Fibroblast of the conjunctiva (primary cell): Measurements from ENCODE around the gene SF1.
"Not testable (repeated sequence)": the region's sequence is repeated elsewhere in the genome, so short reads cannot be mapped to it uniquely, and the experiment has no call there.

Source experiments
- DNase-seq: peaks from one replicate; pipeline ENCODE4 v3.0.0-alpha.2; 2010; ENCODE audit warnings: low read depth

SF1 gene

GRCh38 chr11:64778473-64779298, at the start of gene SF1:
TSS of gene SF1 (minus strand) at chr11:64778542. CDS start at chr11:64778392, 150 bp downstream.
- peak; percentile 100 for DNase-seq

DNA sequence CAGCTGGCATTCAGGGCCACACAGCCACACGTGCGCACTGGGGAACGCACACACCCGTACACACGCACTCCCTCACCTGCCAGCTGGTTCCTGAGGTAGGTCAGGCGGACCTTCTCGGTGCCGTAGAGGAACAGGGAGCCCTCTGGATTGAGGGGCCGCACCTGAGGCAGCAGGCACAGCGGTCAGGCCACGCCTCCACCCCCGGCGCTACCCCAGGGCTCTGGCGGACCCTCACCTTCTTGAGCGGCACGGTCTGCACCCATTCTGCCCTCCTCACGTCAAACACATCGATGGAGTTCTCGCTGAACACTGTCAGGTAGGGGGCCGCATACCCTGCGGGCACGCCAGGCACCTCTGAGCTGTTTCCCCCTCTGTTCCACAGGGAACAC, 49.1 kb upstream of the SF1 start:
- DNase-seq: no peak

- no peak for DNase-seq
These were observed 48.5 kb upstream of the SF1 start for GRCh38 chr11:64826578-64827450.

GRCh38 chr11:64826062-64826461, 47.7 kb upstream of the SF1 start:
- DNase-seq: no peak

DNA sequence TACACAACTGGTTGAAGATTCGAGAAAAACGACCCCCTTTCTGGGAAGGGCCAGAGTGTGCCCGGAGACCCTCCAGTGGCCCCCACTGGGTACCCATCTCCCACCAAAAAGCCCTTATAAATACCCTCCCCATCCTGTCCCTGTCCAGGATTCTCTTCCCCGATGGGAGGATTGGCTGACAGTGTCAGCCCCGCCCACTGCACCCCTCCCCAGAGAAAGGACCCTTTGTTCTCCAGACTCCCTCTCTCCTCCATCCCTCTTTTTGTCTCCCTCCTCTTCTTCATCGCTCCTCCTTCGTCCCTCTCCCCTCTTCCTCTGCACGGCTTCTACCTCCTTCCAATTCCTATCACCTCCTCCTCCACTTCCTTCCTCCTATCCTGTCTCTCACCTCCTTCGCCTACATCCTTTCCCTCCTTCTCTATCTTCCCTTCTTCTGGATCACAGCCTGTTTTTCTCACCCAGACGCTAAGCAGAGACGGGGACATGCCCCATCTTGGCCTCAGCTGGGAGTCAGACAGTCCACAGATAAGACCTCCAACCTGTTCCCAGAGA, 45.3 kb upstream of the SF1 start:
- DNase-seq: no peak

- DNase-seq: no peak
These were observed 39.1 kb upstream of the SF1 start for GRCh38 chr11:64817476-64817875.

GRCh38 chr11:64815433-64815832, 37.1 kb upstream of the SF1 start:
- not testable (repeated sequence) for DNase-seq

- DNase-seq: no peak
These were observed 36.4 kb upstream of the SF1 start for GRCh38 chr11:64814712-64815187.

GRCh38 chr11:64813826-64814225, 35.5 kb upstream of the SF1 start:
- no peak for DNase-seq

DNA sequence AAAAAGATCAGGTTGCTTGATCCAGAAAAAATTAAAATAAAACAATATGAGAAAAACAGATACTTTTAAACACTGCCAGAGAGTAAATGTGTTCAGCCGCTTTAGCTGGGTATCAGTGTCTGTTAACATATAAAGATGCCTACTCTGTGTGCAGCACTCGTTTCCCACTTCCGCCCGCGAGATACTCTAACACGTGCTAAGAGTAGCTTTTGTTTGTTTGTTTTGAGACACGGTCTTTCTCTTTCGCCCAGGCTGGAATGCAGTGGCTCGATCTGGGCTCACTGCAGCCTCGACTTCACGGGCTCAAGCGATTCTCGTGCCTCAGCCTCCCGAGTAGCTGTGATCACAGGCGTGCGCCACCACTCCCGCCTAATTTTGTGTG, 32.5 kb upstream of the SF1 start:
- no peak for DNase-seq

DNA sequence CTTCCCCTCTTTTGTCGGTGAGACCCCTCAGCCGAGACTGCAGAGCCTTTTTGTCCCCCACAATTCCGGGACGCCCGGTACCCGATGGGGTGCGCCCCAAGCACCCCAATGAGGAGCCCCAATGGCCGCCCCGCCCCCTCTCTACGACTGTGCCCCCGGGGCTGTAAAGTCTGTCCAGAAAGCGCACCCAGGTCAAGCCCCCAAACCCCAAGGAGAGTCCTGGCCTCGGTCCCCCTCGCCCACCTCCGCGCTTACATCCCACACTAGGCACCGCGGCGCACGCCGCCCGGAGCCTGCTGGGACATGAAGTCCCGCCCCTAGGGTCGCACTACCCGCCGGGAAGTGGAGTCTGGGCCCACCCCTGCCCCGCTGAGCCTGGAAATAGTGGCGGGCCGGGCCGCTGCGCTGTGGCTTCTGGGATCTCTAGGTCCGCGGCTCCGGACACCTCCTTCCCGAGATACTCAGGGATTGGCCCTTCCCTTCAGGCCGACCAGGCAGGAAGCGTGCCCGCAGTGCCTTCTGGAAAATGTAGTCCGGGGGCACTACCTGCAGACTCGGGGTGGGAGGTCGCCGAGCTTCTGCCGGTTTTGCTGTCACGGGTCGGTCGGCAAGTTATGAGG, 32.0 kb upstream of the SF1 start, which contains the start of gene MEN1:
Gene MEN1 (minus strand): TSS at position 281 of the 620 bp plus-strand sequence. CDS start 442 bp downstream, outside the sequence.
- peak; percentile 90 for DNase-seq

DNA sequence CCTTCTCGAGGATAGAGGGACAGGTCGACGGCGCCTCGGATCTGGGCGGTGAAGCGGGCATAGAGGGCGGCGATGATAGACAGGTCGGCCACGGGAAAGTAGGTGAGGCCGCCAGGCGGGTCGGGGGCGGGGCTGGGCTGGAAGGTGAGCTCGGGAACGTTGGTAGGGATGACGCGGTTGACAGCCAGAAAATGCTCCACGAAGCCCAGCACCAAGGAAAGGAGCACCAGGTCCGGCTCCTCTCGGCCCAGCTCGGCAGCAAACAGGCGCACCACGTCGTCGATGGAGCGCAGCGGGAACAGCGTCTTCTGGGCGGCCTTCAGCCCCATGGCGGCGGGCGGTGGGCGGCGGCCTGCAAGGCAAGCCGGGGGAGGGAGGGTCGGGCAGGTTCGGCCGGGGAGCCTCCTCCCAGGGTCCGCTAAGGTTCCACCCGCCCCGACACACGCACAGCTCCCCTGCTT, 31.5 kb upstream of the SF1 start:
- no peak for DNase-seq

- DNase-seq: no peak
These were observed 27.1 kb upstream of the SF1 start for GRCh38 chr11:64805481-64805880.

GRCh38 chr11:64804346-64805210, 26.2 kb upstream of the SF1 start:
- no peak for DNase-seq

- DNase-seq: no peak
These were observed 25.6 kb upstream of the SF1 start for GRCh38 chr11:64803846-64804345.

- peak; percentile 60 for DNase-seq
These were observed 25.0 kb upstream of the SF1 start, which contains the start of gene MAP4K2 for GRCh38 chr11:64803158-64803845. TSS of gene MAP4K2 (minus strand) at chr11:64803214. CDS start at chr11:64803149, 65 bp downstream.

- no peak for DNase-seq
These were observed 24.2 kb upstream of the SF1 start for GRCh38 chr11:64802370-64803157.

- no peak for DNase-seq
These were observed 23.4 kb upstream of the SF1 start for GRCh38 chr11:64801561-64802369.

GRCh38 chr11:64801158-64801464, 22.8 kb upstream of the SF1 start:
- no peak for DNase-seq
